Lower leg skin (tissue), 4 donors: ENCODE measurements around the gene AHSP. TPM values are rescaled to one million over a fixed set of nuclear protein-coding genes. Genes with fewer than 3 reads are reported as not detected.
"Not testable (repeated sequence)": the region's sequence is repeated elsewhere in the genome, so short reads cannot be mapped to it uniquely, and the experiment has no call there.

ENCODE experiments used
- DNase-seq, 2 donors: peaks; one replicate each; pipeline ENCODE4 v3.0.0-alpha.2; 2019; ENCODE audit warnings: low spot score in 2 of 2
- H3K4me3 ChIP-seq: fragments of 200-600 bp; sonication (generic); 2 replicates; pipeline ENCODE4 v1.5.1; 2017; ENCODE audit warnings: mild to moderate bottlenecking, low read depth; ENCODE audit not compliant: poor library complexity, severe bottlenecking
- POLR2A ChIP-seq, 2 donors: fragments of 450-650 bp; IDR thresholded peaks; one replicate each; pipeline ENCODE4 v1.6.1; 2016 to 2017; ENCODE audit warnings: antibody characterized with exemption in 2 of 2, mild to moderate bottlenecking in 1 of 2, moderate library complexity in 1 of 2
- WGBS, 2 donors: methylation state at CpG; one replicate each; pipeline ENCODE4 v1.1.5; 2018; 5-methylcytosine and 5-hydroxymethylcytosine counted together
- intact Hi-C: fragments of 100-400 bp; cut with DNase I; formaldehyde crosslinking; loops from one replicate; pipeline ENCODE4 v1.15.0; 2023; ENCODE audit warnings: low total_unique reads
- total RNA-seq, 4 donors: library from RNA; depleted of rRNA; stranded (reverse); fragments of >200 nt; gene quantifications; one replicate each; pipeline ENCODE4 v1.1.0, GENCODE V29; 2016
- TF ChIP-seq, protein P1 (sequence below), 3 donors: fragments of 450-650 bp; IDR thresholded peaks; one replicate each; pipeline ENCODE4 v1.5.1; 2016; ENCODE audit warnings: antibody characterized with exemption in 3 of 3, mild to moderate bottlenecking in 3 of 3, moderate library complexity in 2 of 3

Gene AHSP
- total RNA-seq, 4 donors from 2014 or later: not detected

DNA sequence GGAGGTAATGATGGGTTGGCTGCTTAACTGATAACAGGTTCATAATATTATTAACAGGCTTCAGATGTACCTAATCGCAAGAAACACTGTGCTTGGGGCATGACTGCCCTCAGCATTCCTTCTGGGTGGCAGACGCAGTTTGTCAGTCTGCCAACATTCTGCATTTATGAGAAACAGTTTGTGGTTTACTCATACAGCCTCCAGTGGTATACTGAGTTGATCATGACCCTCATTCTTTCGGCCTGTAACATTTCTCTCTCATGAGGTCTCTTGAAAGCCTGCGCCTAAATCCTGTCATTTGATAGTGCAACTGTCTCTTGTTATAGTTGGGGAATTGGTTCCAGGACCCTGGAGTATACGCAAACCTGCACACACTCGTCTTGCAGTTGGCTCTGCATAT, 14.6 kb upstream of the AHSP start:
- no peak for DNase-seq
- no peak overlapping the region for H3K4me3 ChIP-seq
- intact Hi-C loops: no loop called here
- TF ChIP-seq, protein P1, sequence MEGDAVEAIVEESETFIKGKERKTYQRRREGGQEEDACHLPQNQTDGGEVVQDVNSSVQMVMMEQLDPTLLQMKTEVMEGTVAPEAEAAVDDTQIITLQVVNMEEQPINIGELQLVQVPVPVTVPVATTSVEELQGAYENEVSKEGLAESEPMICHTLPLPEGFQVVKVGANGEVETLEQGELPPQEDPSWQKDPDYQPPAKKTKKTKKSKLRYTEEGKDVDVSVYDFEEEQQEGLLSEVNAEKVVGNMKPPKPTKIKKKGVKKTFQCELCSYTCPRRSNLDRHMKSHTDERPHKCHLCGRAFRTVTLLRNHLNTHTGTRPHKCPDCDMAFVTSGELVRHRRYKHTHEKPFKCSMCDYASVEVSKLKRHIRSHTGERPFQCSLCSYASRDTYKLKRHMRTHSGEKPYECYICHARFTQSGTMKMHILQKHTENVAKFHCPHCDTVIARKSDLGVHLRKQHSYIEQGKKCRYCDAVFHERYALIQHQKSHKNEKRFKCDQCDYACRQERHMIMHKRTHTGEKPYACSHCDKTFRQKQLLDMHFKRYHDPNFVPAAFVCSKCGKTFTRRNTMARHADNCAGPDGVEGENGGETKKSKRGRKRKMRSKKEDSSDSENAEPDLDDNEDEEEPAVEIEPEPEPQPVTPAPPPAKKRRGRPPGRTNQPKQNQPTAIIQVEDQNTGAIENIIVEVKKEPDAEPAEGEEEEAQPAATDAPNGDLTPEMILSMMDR (IDR thresholded peaks at IDR 0.05): no peak
- TF ChIP-seq POLR2A (IDR thresholded peaks at IDR 0.05): no peak
- WGBS, 2 donors: 42 to 49% methylated on average over 6 of the region's 6 CpGs

DNA sequence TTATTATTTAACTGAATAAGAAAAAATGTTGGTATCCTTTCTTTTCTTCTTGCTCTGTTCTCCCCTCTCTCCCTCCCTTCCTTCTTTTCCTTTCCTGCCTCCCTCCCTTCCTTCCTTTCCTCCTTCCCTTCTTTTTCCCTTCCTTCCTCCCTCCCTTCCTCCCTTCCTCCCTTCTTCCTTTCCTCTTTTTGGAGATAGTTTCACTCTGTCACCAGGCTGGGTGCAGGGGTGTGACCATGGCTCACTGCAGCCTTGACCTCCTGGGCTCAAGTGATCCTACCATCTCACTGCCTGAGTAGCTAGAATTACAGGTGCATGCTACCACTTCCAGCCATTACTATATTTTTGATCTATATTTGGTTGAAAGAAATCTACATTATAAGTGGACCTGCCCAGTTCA, 13.8 kb upstream of the AHSP start:
- H3K4me3 ChIP-seq: no peak overlapping the region
- no peak for TF ChIP-seq POLR2A (IDR thresholded peaks at IDR 0.05)
- TF ChIP-seq, protein P1 (IDR thresholded peaks at IDR 0.05): no peak
- DNase-seq: no peak
- intact Hi-C loops: no loop called here

DNA sequence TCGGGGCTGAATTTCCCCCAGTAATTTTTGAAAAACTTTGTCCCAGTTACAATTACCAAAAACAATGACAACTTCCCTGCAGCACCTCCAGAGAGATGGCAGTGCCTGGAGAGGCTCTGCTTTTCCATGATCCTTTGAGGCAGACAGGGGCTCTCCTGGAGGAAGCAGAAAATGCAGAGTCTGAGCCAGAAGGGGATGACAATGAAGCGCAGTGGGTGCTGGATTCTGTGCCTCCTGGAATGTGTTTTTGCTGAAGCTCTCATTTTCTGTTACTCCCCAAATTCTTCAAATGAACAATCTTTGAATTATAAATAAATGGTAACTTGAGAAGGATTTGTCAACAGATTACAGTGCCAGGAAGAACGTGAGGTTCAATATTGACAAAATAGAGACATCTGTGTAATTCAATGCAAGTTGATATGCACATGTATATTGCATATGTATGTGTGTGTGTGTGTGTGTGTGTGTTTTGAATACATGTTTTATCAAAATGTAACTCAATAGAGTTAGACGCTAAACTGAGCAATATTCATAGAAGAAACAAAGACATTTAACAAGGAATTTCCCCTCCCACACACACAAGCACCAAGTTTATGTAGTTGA, 9.8 kb upstream of the AHSP start:
- 76% methylated on average over 4 of the region's 4 CpGs for WGBS, 2 donors
- no peak overlapping the region for H3K4me3 ChIP-seq
- intact Hi-C loops: no loop called here
- DNase-seq: peak in 1 of 2 donors; percentile 8
- TF ChIP-seq, protein P1 (IDR thresholded peaks at IDR 0.05): no peak
- no peak for TF ChIP-seq POLR2A (IDR thresholded peaks at IDR 0.05)

DNA sequence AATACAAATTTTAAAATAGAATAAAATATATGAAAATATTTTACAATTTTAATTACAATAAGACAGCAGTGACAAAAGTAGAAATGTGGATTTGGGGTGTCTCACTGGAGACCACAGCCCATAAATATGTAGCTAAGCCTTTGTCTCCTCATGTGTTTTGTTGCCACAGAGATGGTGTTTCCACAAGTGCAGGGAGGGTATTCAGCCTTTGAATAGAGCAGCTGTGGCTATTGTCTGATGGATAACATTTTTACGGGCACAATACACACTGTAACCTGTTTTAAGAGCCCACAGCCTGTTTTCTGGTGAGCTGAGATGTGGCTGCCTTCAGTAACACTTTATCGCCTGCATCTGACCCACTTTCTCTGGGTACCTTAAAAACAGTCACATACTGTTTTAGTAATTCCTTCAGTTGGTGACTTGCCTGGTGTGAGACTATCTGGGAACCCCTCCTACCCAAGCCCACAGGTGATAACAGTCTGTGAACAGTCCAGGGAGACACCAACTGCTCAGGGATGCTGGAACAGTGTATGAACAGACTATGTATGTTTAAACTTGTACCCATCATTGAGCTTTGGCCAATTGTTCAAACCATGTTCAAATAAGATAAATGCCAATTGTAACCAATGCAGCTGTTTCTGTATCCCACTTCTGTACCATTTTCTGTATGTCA, 7.8 kb upstream of the AHSP start:
- TF ChIP-seq, protein P1 (IDR thresholded peaks at IDR 0.05): no peak
- no peak for TF ChIP-seq POLR2A (IDR thresholded peaks at IDR 0.05)
- 75 to 88% methylated on average over 2 of the region's 2 CpGs for WGBS, 2 donors
- no peak overlapping the region for H3K4me3 ChIP-seq
- intact Hi-C loops: no loop called here
- no peak for DNase-seq

DNA sequence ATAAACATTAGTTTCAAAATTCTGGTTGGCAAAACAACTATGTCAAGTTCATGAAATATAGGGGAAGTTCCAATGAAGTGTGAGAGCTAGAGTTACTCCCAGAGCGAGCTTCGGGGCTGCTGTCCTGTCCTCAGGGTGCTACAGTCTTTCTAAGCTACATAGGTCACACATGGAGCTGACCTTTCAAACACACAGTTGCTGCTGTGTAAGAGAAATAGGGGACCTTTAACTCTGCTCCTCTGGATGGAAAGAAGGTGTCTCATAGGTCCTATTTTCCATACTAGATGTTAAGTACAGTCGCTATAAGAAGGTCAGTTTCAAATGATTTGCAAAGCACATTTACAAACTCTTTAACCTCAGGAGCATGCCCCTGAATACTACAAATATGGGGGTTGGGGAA, 6.3 kb upstream of the AHSP start:
- intact Hi-C loops: no loop called here
- WGBS, 2 donors: 74 to 83% methylated on average over 3 of the region's 3 CpGs
- DNase-seq: no peak
- TF ChIP-seq, protein P1 (IDR thresholded peaks at IDR 0.05): no peak
- TF ChIP-seq POLR2A (IDR thresholded peaks at IDR 0.05): no peak
- no peak overlapping the region for H3K4me3 ChIP-seq

DNA sequence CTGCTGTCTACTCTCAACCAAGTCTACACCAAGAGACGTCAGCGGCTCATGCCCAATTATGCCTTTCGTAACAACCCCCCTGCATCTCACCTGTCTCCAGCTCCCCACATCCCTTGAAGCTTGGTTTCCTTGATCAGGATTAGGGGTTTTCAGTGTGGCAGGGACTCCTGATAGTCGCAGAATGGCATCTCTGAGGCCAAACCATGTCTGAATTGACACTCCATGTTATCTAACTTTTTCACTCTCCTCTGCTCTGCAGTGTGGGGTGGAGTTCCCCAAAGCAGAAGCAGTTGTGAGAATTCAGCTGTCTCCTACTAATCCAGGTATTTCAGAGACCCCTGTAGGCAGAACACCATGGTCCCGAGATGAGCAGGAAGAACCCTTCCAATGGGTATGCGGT, 5.6 kb upstream of the AHSP start:
- no peak overlapping the region for H3K4me3 ChIP-seq
- TF ChIP-seq, protein P1 (IDR thresholded peaks at IDR 0.05): no peak
- no peak for TF ChIP-seq POLR2A (IDR thresholded peaks at IDR 0.05)
- DNase-seq: no peak
- 83 to 92% methylated on average over 6 of the region's 6 CpGs for WGBS, 2 donors
- intact Hi-C loops: no loop called here

DNA sequence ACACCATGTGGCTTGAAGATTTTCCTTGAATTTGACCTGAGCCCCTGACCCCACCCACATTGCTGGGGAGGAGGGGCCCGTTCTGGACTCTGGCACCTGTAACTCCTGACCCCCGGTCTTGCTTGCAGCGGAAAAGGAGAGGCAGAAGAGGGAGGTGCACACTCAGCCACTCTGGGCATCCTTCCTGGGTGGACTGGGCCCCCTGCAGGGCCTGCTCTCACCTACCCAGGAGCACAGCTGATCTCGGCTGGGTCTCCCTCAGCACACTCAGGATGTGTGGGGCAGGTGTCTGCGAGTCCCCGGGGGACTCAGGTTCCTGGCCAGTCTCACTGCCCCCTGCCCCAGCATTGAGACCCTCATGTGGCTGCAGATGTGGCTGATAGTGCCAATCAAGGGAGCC, 3.9 kb upstream of the AHSP start:
- H3K4me3 ChIP-seq, intact Hi-C loops, DNase-seq: not testable (repeated sequence)
- 60 to 93% methylated on average over 2 to 4 of the region's 6 CpGs for WGBS, 2 donors
